ENCODE measurements around the gene BARX2.

BARX2 gene

GRCh38 chr11:129447654-129448239, 72.1 kb downstream of the BARX2 start:
- Histone ChIP-seq H3K9me3 (ENCODE audit: control insufficient read depth in 2 of 2, low read length in 2 of 2) (peaks cover 0 to 2% of the 10 kb centered on the region in 2 donors), H3K27me3 (ENCODE audit: control insufficient read depth in 2 of 2, insufficient read depth in 2 of 2, low read length in 2 of 2) (no peaks in the 10 kb centered on the region), H3K9ac (ENCODE audit: low read depth in 1 of 2, low read length in 2 of 2) (no peak overlapping the region), H3K27ac (ENCODE audit: low read depth in 2 of 2, low read length in 2 of 2) (no peak overlapping the region), H3K4me3 (ENCODE audit: low read length in 2 of 2) (no peak overlapping the region), H3K36me3 (ENCODE audit: control insufficient read depth in 2 of 2, insufficient read depth in 2 of 2, low read length in 2 of 2) (no peaks in the 10 kb centered on the region), H3K4me1 (ENCODE audit: control insufficient read depth in 2 of 2, insufficient read depth in 2 of 2, low read length in 2 of 2) (no peaks in the 10 kb centered on the region)

GRCh38 chr11:129451524-129451923, 75.9 kb downstream of the BARX2 start:
- no peak overlapping the region for H3K9ac ChIP-seq (ENCODE audit: low read depth in 1 of 2, low read length in 2 of 2)
- H3K4me3 ChIP-seq (ENCODE audit: low read length in 2 of 2): no peak overlapping the region
- H3K36me3 ChIP-seq (ENCODE audit: control insufficient read depth in 2 of 2, insufficient read depth in 2 of 2, low read length in 2 of 2): no peaks in the 10 kb centered on the region
- no peaks in the 10 kb centered on the region for H3K4me1 ChIP-seq (ENCODE audit: control insufficient read depth in 2 of 2, insufficient read depth in 2 of 2, low read length in 2 of 2)
- H3K9me3 ChIP-seq (ENCODE audit: control insufficient read depth in 2 of 2, low read length in 2 of 2): peaks cover 0 to 2% of the 10 kb centered on the region in 2 donors
- no peaks in the 10 kb centered on the region for H3K27me3 ChIP-seq (ENCODE audit: control insufficient read depth in 2 of 2, insufficient read depth in 2 of 2, low read length in 2 of 2)
- H3K27ac ChIP-seq (ENCODE audit: low read depth in 2 of 2, low read length in 2 of 2): no peak overlapping the region

GRCh38 chr11:129453293-129453721, 77.7 kb downstream of the BARX2 start:
- H3K27ac ChIP-seq (ENCODE audit: low read depth in 2 of 2, low read length in 2 of 2): no peak overlapping the region
- H3K9me3 ChIP-seq (ENCODE audit: control insufficient read depth in 2 of 2, low read length in 2 of 2): no peaks in the 10 kb centered on the region
- H3K27me3 ChIP-seq (ENCODE audit: control insufficient read depth in 2 of 2, insufficient read depth in 2 of 2, low read length in 2 of 2): no peaks in the 10 kb centered on the region
- no peak overlapping the region for H3K9ac ChIP-seq (ENCODE audit: low read depth in 1 of 2, low read length in 2 of 2)
- no peaks in the 10 kb centered on the region for H3K36me3 ChIP-seq (ENCODE audit: control insufficient read depth in 2 of 2, insufficient read depth in 2 of 2, low read length in 2 of 2)
- no peak overlapping the region for H3K4me3 ChIP-seq (ENCODE audit: low read length in 2 of 2)
- peaks cover 12 to 14% of the 10 kb centered on the region in 2 donors for H3K4me1 ChIP-seq (ENCODE audit: control insufficient read depth in 2 of 2, insufficient read depth in 2 of 2, low read length in 2 of 2)

GRCh38 chr11:129455101-129455500, 79.5 kb downstream of the BARX2 start:
- H3K27ac ChIP-seq (ENCODE audit: low read depth in 2 of 2, low read length in 2 of 2): no peak overlapping the region
- no peak overlapping the region for H3K9ac ChIP-seq (ENCODE audit: low read depth in 1 of 2, low read length in 2 of 2)
- H3K27me3 ChIP-seq (ENCODE audit: control insufficient read depth in 2 of 2, insufficient read depth in 2 of 2, low read length in 2 of 2): no peaks in the 10 kb centered on the region
- H3K4me3 ChIP-seq (ENCODE audit: low read length in 2 of 2): no peak overlapping the region
- no peaks in the 10 kb centered on the region for H3K36me3 ChIP-seq (ENCODE audit: control insufficient read depth in 2 of 2, insufficient read depth in 2 of 2, low read length in 2 of 2)
- peaks cover 21 to 22% of the 10 kb centered on the region in 2 donors for H3K4me1 ChIP-seq (ENCODE audit: control insufficient read depth in 2 of 2, insufficient read depth in 2 of 2, low read length in 2 of 2)
- H3K9me3 ChIP-seq (ENCODE audit: control insufficient read depth in 2 of 2, low read length in 2 of 2): no peaks in the 10 kb centered on the region

DNA sequence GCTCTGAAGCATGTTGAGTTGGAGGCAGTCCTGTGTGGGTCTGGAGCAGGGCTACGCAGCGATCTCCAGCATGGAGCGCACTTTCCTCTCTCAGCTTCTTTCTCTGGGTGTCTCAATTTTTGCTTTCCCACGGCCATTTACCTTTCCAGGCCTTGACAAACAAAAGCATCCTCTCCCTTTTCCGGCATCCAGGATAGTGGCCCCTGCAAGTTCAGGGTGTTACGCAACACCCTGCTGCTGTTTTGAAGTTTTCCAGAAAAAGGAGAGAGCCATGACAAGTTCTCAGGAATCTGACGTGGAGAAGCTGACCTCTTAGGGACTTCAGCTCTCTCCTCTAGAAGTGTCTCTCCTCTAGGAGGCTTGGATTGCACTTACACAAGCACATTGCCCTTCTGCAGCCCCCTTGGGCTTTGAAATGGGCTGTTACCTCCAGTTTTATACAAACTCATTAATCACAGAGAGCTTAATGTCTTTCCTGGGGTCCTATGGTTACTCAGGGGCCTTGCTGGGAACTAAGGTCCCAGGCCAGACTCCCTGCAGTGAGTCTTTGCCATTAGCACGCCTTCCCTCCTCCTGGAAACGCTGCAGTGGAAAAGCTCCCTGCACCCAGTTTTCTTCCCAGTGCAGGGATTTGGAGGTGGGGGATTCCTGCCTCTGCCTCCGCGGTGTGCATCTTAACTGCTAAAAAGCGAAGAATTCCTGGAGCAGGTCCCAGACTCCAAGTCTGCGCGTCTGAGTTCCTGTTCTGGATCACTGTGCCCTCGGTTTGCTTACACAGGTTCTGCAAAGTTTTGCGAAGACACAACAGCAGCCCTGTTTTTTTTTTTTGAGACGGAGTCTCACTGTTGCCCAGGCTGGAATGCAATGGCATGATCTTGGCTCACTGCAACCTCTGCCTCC, 80.4 kb downstream of the BARX2 start:
- no peak overlapping the region for H3K4me3 ChIP-seq (ENCODE audit: low read length in 2 of 2)
- H3K9ac ChIP-seq (ENCODE audit: low read depth in 1 of 2, low read length in 2 of 2): no peak overlapping the region
- no peaks in the 10 kb centered on the region for H3K9me3 ChIP-seq (ENCODE audit: control insufficient read depth in 2 of 2, low read length in 2 of 2)
- peaks cover 26 to 27% of the 10 kb centered on the region in 2 donors for H3K4me1 ChIP-seq (ENCODE audit: control insufficient read depth in 2 of 2, insufficient read depth in 2 of 2, low read length in 2 of 2)
- H3K27me3 ChIP-seq (ENCODE audit: control insufficient read depth in 2 of 2, insufficient read depth in 2 of 2, low read length in 2 of 2): no peaks in the 10 kb centered on the region
- H3K36me3 ChIP-seq (ENCODE audit: control insufficient read depth in 2 of 2, insufficient read depth in 2 of 2, low read length in 2 of 2): no peaks in the 10 kb centered on the region
- H3K27ac ChIP-seq (ENCODE audit: low read depth in 2 of 2, low read length in 2 of 2): no peak overlapping the region

DNA sequence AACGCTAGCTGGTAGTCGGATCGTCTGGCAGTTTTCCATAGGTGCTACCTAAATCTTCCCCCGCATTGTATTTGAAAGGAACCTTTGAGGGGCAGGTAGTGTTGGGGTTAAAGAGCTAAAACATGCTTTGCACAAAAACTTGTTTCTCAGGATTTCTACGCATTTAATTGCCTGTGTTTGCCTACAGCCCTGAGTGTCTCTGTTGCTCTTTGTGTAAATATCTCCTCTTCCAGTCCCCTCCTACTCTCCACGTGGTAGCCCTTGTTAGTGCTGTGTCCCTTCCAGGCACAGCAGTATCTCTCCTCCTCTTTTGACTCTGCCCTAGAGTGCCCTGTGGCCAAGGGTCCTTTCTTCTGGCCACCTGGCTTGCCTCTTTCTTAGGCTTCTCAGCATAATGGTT, 81.7 kb downstream of the BARX2 start:
- Histone ChIP-seq H3K36me3 (ENCODE audit: control insufficient read depth in 2 of 2, insufficient read depth in 2 of 2, low read length in 2 of 2) (no peaks in the 10 kb centered on the region), H3K9me3 (ENCODE audit: control insufficient read depth in 2 of 2, low read length in 2 of 2) (no peaks in the 10 kb centered on the region), H3K4me3 (ENCODE audit: low read length in 2 of 2) (no peak overlapping the region), H3K9ac (ENCODE audit: low read depth in 1 of 2, low read length in 2 of 2) (no peak overlapping the region), H3K27me3 (ENCODE audit: control insufficient read depth in 2 of 2, insufficient read depth in 2 of 2, low read length in 2 of 2) (no peaks in the 10 kb centered on the region), H3K27ac (ENCODE audit: low read depth in 2 of 2, low read length in 2 of 2) (no peak overlapping the region), H3K4me1 (ENCODE audit: control insufficient read depth in 2 of 2, insufficient read depth in 2 of 2, low read length in 2 of 2) (peaks cover 26 to 28% of the 10 kb centered on the region in 2 donors)

DNA sequence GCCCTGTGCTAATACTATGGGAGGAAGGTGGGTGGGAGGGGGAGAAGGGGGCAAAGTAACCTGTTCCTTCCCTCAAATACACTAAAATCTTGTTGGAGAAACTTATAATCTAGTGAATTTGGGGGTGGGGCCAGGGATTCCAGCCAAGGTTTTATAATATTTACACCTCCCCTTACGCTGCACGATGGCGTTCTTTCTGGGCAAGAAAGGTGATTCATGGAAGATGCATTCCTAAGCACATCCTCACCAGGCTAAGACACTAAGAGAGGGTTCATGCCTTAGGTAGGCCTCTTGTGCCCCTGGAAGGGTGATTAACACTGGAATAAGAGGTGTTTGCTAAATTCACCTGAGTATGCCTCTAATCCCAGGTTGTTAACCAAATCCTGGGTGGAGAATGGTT, 82.6 kb downstream of the BARX2 start:
- H3K36me3 ChIP-seq (ENCODE audit: control insufficient read depth in 2 of 2, insufficient read depth in 2 of 2, low read length in 2 of 2): no peaks in the 10 kb centered on the region
- H3K4me1 ChIP-seq (ENCODE audit: control insufficient read depth in 2 of 2, insufficient read depth in 2 of 2, low read length in 2 of 2): peaks cover 26 to 28% of the 10 kb centered on the region in 2 donors
- H3K9me3 ChIP-seq (ENCODE audit: control insufficient read depth in 2 of 2, low read length in 2 of 2): no peaks in the 10 kb centered on the region
- H3K27ac ChIP-seq (ENCODE audit: low read depth in 2 of 2, low read length in 2 of 2): no peak overlapping the region
- no peak overlapping the region for H3K9ac ChIP-seq (ENCODE audit: low read depth in 1 of 2, low read length in 2 of 2)
- no peak overlapping the region for H3K4me3 ChIP-seq (ENCODE audit: low read length in 2 of 2)
- no peaks in the 10 kb centered on the region for H3K27me3 ChIP-seq (ENCODE audit: control insufficient read depth in 2 of 2, insufficient read depth in 2 of 2, low read length in 2 of 2)

- Histone ChIP-seq H3K9ac (ENCODE audit: low read depth in 1 of 2, low read length in 2 of 2) (no peak overlapping the region), H3K4me1 (ENCODE audit: control insufficient read depth in 2 of 2, insufficient read depth in 2 of 2, low read length in 2 of 2) (peaks cover 26 to 28% of the 10 kb centered on the region in 2 donors), H3K36me3 (ENCODE audit: control insufficient read depth in 2 of 2, insufficient read depth in 2 of 2, low read length in 2 of 2) (no peaks in the 10 kb centered on the region), H3K9me3 (ENCODE audit: control insufficient read depth in 2 of 2, low read length in 2 of 2) (no peaks in the 10 kb centered on the region), H3K27ac (ENCODE audit: low read depth in 2 of 2, low read length in 2 of 2) (no peak overlapping the region), H3K4me3 (ENCODE audit: low read length in 2 of 2) (no peak overlapping the region), H3K27me3 (ENCODE audit: control insufficient read depth in 2 of 2, insufficient read depth in 2 of 2, low read length in 2 of 2) (no peaks in the 10 kb centered on the region)
Observed at GRCh38 chr11:129458756-129459535, 83.3 kb downstream of the BARX2 start.

DNA sequence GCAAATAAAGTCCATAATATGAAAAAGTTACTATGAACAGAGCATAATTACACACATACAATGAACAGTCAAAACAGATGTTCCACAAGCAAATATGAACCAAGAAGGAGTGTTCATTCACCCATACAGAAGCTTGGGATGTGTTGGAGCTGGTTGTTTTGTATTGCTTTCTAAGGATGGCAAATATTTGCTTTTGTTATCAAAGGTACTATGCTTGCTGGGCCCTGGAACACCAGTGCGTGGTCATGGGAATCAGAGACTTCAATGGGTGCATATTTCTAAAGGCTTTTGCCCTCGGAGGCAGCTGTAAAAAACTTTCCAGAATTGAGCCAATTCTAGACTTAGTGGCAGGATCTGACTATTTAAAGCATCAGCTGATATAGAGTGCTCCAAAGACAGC, 85.1 kb downstream of the BARX2 start:
- Histone ChIP-seq H3K9me3 (ENCODE audit: control insufficient read depth in 2 of 2, low read length in 2 of 2) (no peaks in the 10 kb centered on the region), H3K27me3 (ENCODE audit: control insufficient read depth in 2 of 2, insufficient read depth in 2 of 2, low read length in 2 of 2) (no peaks in the 10 kb centered on the region), H3K4me1 (ENCODE audit: control insufficient read depth in 2 of 2, insufficient read depth in 2 of 2, low read length in 2 of 2) (peaks cover 26 to 28% of the 10 kb centered on the region in 2 donors), H3K36me3 (ENCODE audit: control insufficient read depth in 2 of 2, insufficient read depth in 2 of 2, low read length in 2 of 2) (no peaks in the 10 kb centered on the region), H3K9ac (ENCODE audit: low read depth in 1 of 2, low read length in 2 of 2) (no peak overlapping the region), H3K27ac (ENCODE audit: low read depth in 2 of 2, low read length in 2 of 2) (no peak overlapping the region), H3K4me3 (ENCODE audit: low read length in 2 of 2) (no peak overlapping the region)

- no peaks in the 10 kb centered on the region for H3K4me1 ChIP-seq (ENCODE audit: control insufficient read depth in 2 of 2, insufficient read depth in 2 of 2, low read length in 2 of 2)
- no peak overlapping the region for H3K27ac ChIP-seq (ENCODE audit: low read depth in 2 of 2, low read length in 2 of 2)
- no peak overlapping the region for H3K4me3 ChIP-seq (ENCODE audit: low read length in 2 of 2)
- H3K27me3 ChIP-seq (ENCODE audit: control insufficient read depth in 2 of 2, insufficient read depth in 2 of 2, low read length in 2 of 2): no peaks in the 10 kb centered on the region
- no peaks in the 10 kb centered on the region for H3K9me3 ChIP-seq (ENCODE audit: control insufficient read depth in 2 of 2, low read length in 2 of 2)
- no peak overlapping the region for H3K9ac ChIP-seq (ENCODE audit: low read depth in 1 of 2, low read length in 2 of 2)
- H3K36me3 ChIP-seq (ENCODE audit: control insufficient read depth in 2 of 2, insufficient read depth in 2 of 2, low read length in 2 of 2): no peaks in the 10 kb centered on the region
Observed at GRCh38 chr11:129484068-129484467, 108.4 kb downstream of the BARX2 start.
